ENCODE measurements around the gene ITIH3. TPM values are rescaled to one million over a fixed set of nuclear protein-coding genes. Genes with fewer than 3 reads are reported as not detected.

Gene ITIH3
- total and polyA plus RNA-seq, 2 of the 4 experiments (the other 2 are of a cell fraction) = 0.72 to 0.94 TPM

GRCh38 chr3:52819936-52820335, 25.3 kb downstream of the ITIH3 start:
- ChIA-PET POLR2A (ENCODE audit: unreplicated experiment) (no interaction called here), CTCF (interaction anchor here (0.5 to 1.0 kb wide), 2 partner anchors 22 to 274 kb away, joined by 3 read pairs; no protein-coding TSS in a partner anchor)
- TF ChIP-seq NFE2L2 (IDR thresholded peaks at IDR 0.05; ENCODE audit: low read depth, low read length) (no peak), MXI1 (IDR thresholded peaks at IDR 0.05; ENCODE audit: borderline replicate concordance, low read depth, low read length) (no peak), RCOR1 (IDR thresholded peaks at IDR 0.05; ENCODE audit: insufficient replicate concordance, low read length) (no peak), RAD21 (IDR thresholded peaks at IDR 0.05; ENCODE audit: low read length) (no peak), ELK1 (IDR thresholded peaks at IDR 0.05; ENCODE audit: borderline replicate concordance, low read depth, low read length) (no peak), CHD1 (IDR thresholded peaks at IDR 0.05; ENCODE audit: low read depth, low read length) (no peak), USF2 (IDR thresholded peaks at IDR 0.05; ENCODE audit: low read depth, low read length) (no peak), MAFK (IDR thresholded peaks at IDR 0.05; ENCODE audit: low read depth, low read length) (no peak), FOS (IDR thresholded peaks at IDR 0.05; ENCODE audit: low read depth, low read length) (no peak), BHLHE40 (IDR thresholded peaks at IDR 0.05; ENCODE audit: low read depth, low read length) (no peak), POLR2A (IDR thresholded peaks at IDR 0.05; ENCODE audit: low read depth, low read length) (no peak), CEBPB (IDR thresholded peaks at IDR 0.05; ENCODE audit: low read depth, low read length) (no peak), RFX5 (IDR thresholded peaks at IDR 0.05; ENCODE audit: low read depth, low read length) (no peak), SMC3 (IDR thresholded peaks at IDR 0.05; ENCODE audit: low read depth, low read length) (no peak), CTCF (conservative IDR thresholded peaks at IDR 0.05; ENCODE audit: low read depth, low read length) (no peak), MAZ (IDR thresholded peaks at IDR 0.05; ENCODE audit: borderline replicate concordance, low read depth, low read length) (no peak)
- H4K91ac ChIP-seq (ENCODE audit: insufficient read depth, low read depth, low read length) = no peak overlapping the region
- ATAC-seq (ENCODE audit: low read depth) (no peak), DNase-seq (no peak)
- H3K23ac ChIP-seq (ENCODE audit: low read depth, low read length) = no peak overlapping the region
- H3K9me3 ChIP-seq (ENCODE audit: control insufficient read depth, insufficient read depth, low read length) = no peaks in the 10 kb centered on the region
- H3K79me1 ChIP-seq (ENCODE audit: low read depth in 1 of 2, low read length in 2 of 2) = no peaks in the 10 kb centered on the region
- no peak overlapping the region for H4K8ac ChIP-seq (ENCODE audit: low read depth in 2 of 2, low read length in 2 of 2)
- no peaks in the 10 kb centered on the region for H4K20me1 ChIP-seq (ENCODE audit: insufficient read depth, low read length)
- no peak overlapping the region for H3K18ac ChIP-seq (ENCODE audit: low read depth, low read length)
- H3K4me3 ChIP-seq (ENCODE audit: insufficient read depth, low read depth, low read length) = no peak overlapping the region
- H3K14ac ChIP-seq (replicated peaks; ENCODE audit: low read depth, low read length) = no peak overlapping the region
- no peak overlapping the region for H4K5ac ChIP-seq (ENCODE audit: low read depth, low read length)
- WGBS, 2 experiments (ENCODE audit: extremely low coverage in 2 of 2, insufficient read length in 1 of 2) = 29% methylated on average over 1 of the region's 2 CpGs; no CpG with 5 or more reads in 1 of the 2 experiments
- H2AK5ac ChIP-seq (ENCODE audit: low read depth, low read length) = no peak overlapping the region
- no peak overlapping the region for H3K9ac ChIP-seq (ENCODE audit: low read depth, low read length)
- peak overlapping the region; percentile 9 for H2AK9ac ChIP-seq (replicated peaks; ENCODE audit: low read depth, low read length, poor library complexity)
- no peak overlapping the region for H2BK5ac ChIP-seq (ENCODE audit: low read depth, low read length, poor library complexity, severe bottlenecking)
- no peak overlapping the region for H3K27ac ChIP-seq (ENCODE audit: insufficient read depth, low read length)
- H2BK20ac ChIP-seq (ENCODE audit: low read depth, low read length) = no peak overlapping the region
- H2BK120ac ChIP-seq (ENCODE audit: low read depth, low read length) = no peak overlapping the region
- H3K4me1 ChIP-seq (ENCODE audit: control insufficient read depth, insufficient read depth, low read length) = no peaks in the 10 kb centered on the region
- H3K9me1 ChIP-seq (ENCODE audit: insufficient read depth, low read length) = no peaks in the 10 kb centered on the region
- BruUV-seq (replicated peaks) = no TSS peak
- peaks cover 2% of the 10 kb centered on the region; the same call in 1 of the 2 replicates for H3K27me3 ChIP-seq (ENCODE audit: control insufficient read depth, insufficient read depth, low read length)
- in situ Hi-C loops (cut with MboI; ENCODE audit: low sequenced_read_pairs) (no loop called here), intact Hi-C loops (cut with micrococcal nuclease) (loop anchor here (1.0 kb wide), 1 partner anchor 77 kb away; no protein-coding TSS in a partner anchor), dilution Hi-C loops (cut with HindIII; ENCODE audit: low sequenced_read_pairs, unreplicated experiment) (no loop called here)
- no peaks in the 10 kb centered on the region for H3K36me3 ChIP-seq (ENCODE audit: control insufficient read depth, insufficient read depth, low read length)
- no peak overlapping the region for H3K56ac ChIP-seq (ENCODE audit: extremely low read depth, insufficient read depth, low read length)
- no peak overlapping the region for H2AFZ ChIP-seq (replicated peaks; ENCODE audit: low read length, poor library complexity)
- no peak overlapping the region for H3K4ac ChIP-seq (ENCODE audit: low read depth, low read length)
- H2BK15ac ChIP-seq (ENCODE audit: low read depth, low read length) = no peak overlapping the region
- H3K4me2 ChIP-seq (ENCODE audit: low read depth, low read length) = no peak overlapping the region

Data from IMR-90 (cell line).